ENCODE data around the gene NTN3. TPM values are rescaled to one million over a fixed set of nuclear protein-coding genes. Genes with fewer than 3 reads are reported as not detected.

NTN3 gene
- polyA plus RNA-seq, 1 experiment: 0.38 TPM

- H3K9me3 ChIP-seq (ENCODE audit: control insufficient read depth, insufficient read depth, low read length): no peaks in the 10 kb centered on the region; the same call in 1 of the 2 replicates
- TF ChIP-seq CTCF (IDR thresholded peaks at IDR 0.05; ENCODE audit: low read depth, low read length): no peak
- no peak overlapping the region for H3K4me3 ChIP-seq (ENCODE audit: low read depth, low read length)
- DNase-seq (ENCODE audit: low read depth, low spot score): no peak
- ChIA-PET POLR2A (interaction anchor here (0.9 kb wide), 1 partner anchor 24 kb away, joined by 3 read pairs; the partner anchor contains the start of gene TBC1D24), CTCF (no interaction called here)
- H3K27ac ChIP-seq (ENCODE audit: low read depth, low read length): no peak overlapping the region
- no peaks in the 10 kb centered on the region for H3K27me3 ChIP-seq (ENCODE audit: control insufficient read depth, insufficient read depth, low read length)
Observed at GRCh38 chr16:2498531-2499253, 27.6 kb downstream of the NTN3 start.

- Histone ChIP-seq H3K9me3 (ENCODE audit: control insufficient read depth, insufficient read depth, low read length) (no peaks in the 10 kb centered on the region; the same call in 1 of the 2 replicates), H3K4me3 (ENCODE audit: low read depth, low read length) (no peak overlapping the region), H3K27ac (ENCODE audit: low read depth, low read length) (no peak overlapping the region), H3K27me3 (ENCODE audit: control insufficient read depth, insufficient read depth, low read length) (no peaks in the 10 kb centered on the region)
- TF ChIP-seq CTCF (IDR thresholded peaks at IDR 0.05; ENCODE audit: low read depth, low read length): no peak
- ChIA-PET CTCF (no interaction called here), POLR2A (no interaction called here)
- no peak for DNase-seq (ENCODE audit: low read depth, low spot score)
Observed at GRCh38 chr16:2499454-2499853, 28.4 kb downstream of the NTN3 start.

GRCh38 chr16:2499890-2500429 is 28.9 kb downstream of the NTN3 start:
- CTCF ChIA-PET: interaction anchor here (2.1 kb wide), 2 partner anchors 10 to 70 kb away, joined by 16 to 23 read pairs; partner anchors contain the start of gene CCNF
- Histone ChIP-seq H3K4me3 (ENCODE audit: low read depth, low read length) (no peak overlapping the region), H3K27ac (ENCODE audit: low read depth, low read length) (no peak overlapping the region), H3K27me3 (ENCODE audit: control insufficient read depth, insufficient read depth, low read length) (no peaks in the 10 kb centered on the region), H3K9me3 (ENCODE audit: control insufficient read depth, insufficient read depth, low read length) (no peaks in the 10 kb centered on the region; the same call in 1 of the 2 replicates)
- POLR2A ChIA-PET: no interaction called here
- no peak for TF ChIP-seq CTCF (IDR thresholded peaks at IDR 0.05; ENCODE audit: low read depth, low read length)
- no peak for DNase-seq (ENCODE audit: low read depth, low spot score)

GRCh38 chr16:2500430-2500917 is 29.4 kb downstream of the NTN3 start:
- DNase-seq (ENCODE audit: low read depth, low spot score): no peak
- Histone ChIP-seq H3K9me3 (ENCODE audit: control insufficient read depth, insufficient read depth, low read length) (no peaks in the 10 kb centered on the region; the same call in 1 of the 2 replicates), H3K4me3 (ENCODE audit: low read depth, low read length) (no peak overlapping the region), H3K27me3 (ENCODE audit: control insufficient read depth, insufficient read depth, low read length) (no peaks in the 10 kb centered on the region), H3K27ac (ENCODE audit: low read depth, low read length) (no peak overlapping the region)
- ChIA-PET CTCF (interaction anchor here (0.5 to 2.6 kb wide), 13 partner anchors 11 to 1969 kb away, joined by 3 to 30 read pairs (median 5); partner anchors contain the start of genes ABCA3, ATP6V0C, CCNF and NTN3), POLR2A (interaction anchor here (1.0 to 1.3 kb wide), 5 partner anchors 19 to 289 kb away, joined by 3 to 8 read pairs (median 4); partner anchors contain the start of genes AMDHD2, CCNF and ECI1)
- no peak for TF ChIP-seq CTCF (IDR thresholded peaks at IDR 0.05; ENCODE audit: low read depth, low read length)
